Natural killer cell (primary cell): ENCODE results near the gene PKP4. TPM values are rescaled to one million over a fixed set of nuclear protein-coding genes. Genes with fewer than 3 reads are reported as not detected.

ENCODE experiments used
- ATAC-seq, 3 donors: fragments of 150-1000 bp in 2 of 3; fragments of 200-7000 bp in 1 of 3; cut with Tn5 transposase; 1 replicate in 1 of 3; 2 replicates in 2 of 3; pipeline ENCODE4 v1.10.0; 2021; ENCODE audit warnings: mild to moderate bottlenecking in 2 of 3, moderate library complexity in 2 of 3
- DNase-seq, 2 donors: peaks; one replicate each; pipeline versions ENCODE4 v3.0.0 to v3.0.0-alpha.2; 2013 to 2021; ENCODE audit warnings: mixed read lengths in 1 of 2
- H3K27ac ChIP-seq: one replicate; pipeline ENCODE4 v1.5.1; 2013; ENCODE audit warnings: mild to moderate bottlenecking, low read length
- H3K27me3 ChIP-seq: one replicate; pipeline ENCODE4 v1.6.1; 2013; ENCODE audit warnings: low read length; ENCODE audit not compliant: control insufficient read depth, insufficient read depth
- H3K36me3 ChIP-seq: one replicate; pipeline ENCODE4 v1.6.1; 2013; ENCODE audit warnings: low read length; ENCODE audit not compliant: control insufficient read depth, insufficient read depth
- H3K4me1 ChIP-seq: one replicate; pipeline ENCODE4 v1.6.1; 2013; ENCODE audit warnings: low read length; ENCODE audit not compliant: control insufficient read depth, insufficient read depth
- H3K4me3 ChIP-seq: one replicate; pipeline ENCODE4 v1.5.1; 2013; ENCODE audit warnings: low read length
- H3K9me3 ChIP-seq: one replicate; pipeline ENCODE4 v1.6.1; 2013; ENCODE audit warnings: low read length; ENCODE audit not compliant: control insufficient read depth, insufficient read depth
- H3K27ac Mint-ChIP-seq, 2 donors: one replicate each; pipeline ENCODE4 v1.8.0; 2022; ENCODE audit warnings: mild to moderate bottlenecking in 2 of 2, mixed read lengths in 2 of 2, moderate library complexity in 1 of 2
- H3K27me3 Mint-ChIP-seq, 2 donors: one replicate each; pipeline ENCODE4 v1.8.0; 2022; ENCODE audit warnings: low read depth in 2 of 2, mixed read lengths in 2 of 2
- H3K36me3 Mint-ChIP-seq: one replicate; pipeline ENCODE4 v1.8.0; 2022; ENCODE audit warnings: mixed read lengths
- H3K4me1 Mint-ChIP-seq, 2 donors: one replicate each; pipeline ENCODE4 v1.8.0; 2022; ENCODE audit warnings: mixed read lengths in 2 of 2
- H3K4me3 Mint-ChIP-seq: one replicate; pipeline ENCODE4 v1.8.0; 2022; ENCODE audit warnings: mild to moderate bottlenecking, moderate library complexity, mixed read lengths
- H3K9me3 Mint-ChIP-seq, 2 donors: one replicate each; pipeline ENCODE4 v1.8.0; 2022; ENCODE audit warnings: mixed read lengths in 2 of 2
- CTCF ChIP-seq: fragments of 200-600 bp; IDR thresholded peaks from one replicate; pipeline ENCODE4 v1.8.0; 2022; ENCODE audit warnings: antibody characterized with exemption
- WGBS: methylation state at CpG from one replicate; pipeline ENCODE4 v1.1.7; 2013; ENCODE audit warnings: missing lambda C conversion rate; ENCODE audit not compliant: insufficient coverage; 5-methylcytosine and 5-hydroxymethylcytosine counted together
- intact Hi-C: fragments of 100-400 bp; cut with micrococcal nuclease; formaldehyde crosslinking; loops from one replicate; pipeline ENCODE4 v1.14.2; 2022
- total RNA-seq, 4 donors: library from RNA; stranded (reverse); fragments of 120-200 nt in 1 of 4; gene quantifications; one replicate each; pipeline versions ENCODE4 v1.2.3 to v1.2.4, GENCODE V29; 2013 to 2022

PKP4 gene
- total RNA-seq, 3 donors from 2014 or later (not counting 1 experiment from before 2014, with no cell fraction given) = 5.9 to 8.4 (median 7.2) TPM

GRCh38 chr2:158507141-158507540 is 50.4 kb downstream of the PKP4 start:
- H3K9me3 ChIP-seq = no peaks in the 10 kb centered on the region
- WGBS = 75% methylated on average over 4 of the region's 4 CpGs
- no peaks in the 10 kb centered on the region for H3K27me3 Mint-ChIP-seq
- no peak overlapping the region for H3K27ac Mint-ChIP-seq
- H3K4me1 Mint-ChIP-seq = peaks cover 0 to 5% of the 10 kb centered on the region in 2 donors
- no peak overlapping the region for H3K27ac ChIP-seq
- intact Hi-C loops = no loop called here
- no peaks in the 10 kb centered on the region for H3K27me3 ChIP-seq
- TF ChIP-seq CTCF = no peak
- no peak overlapping the region for H3K4me3 Mint-ChIP-seq
- no peak for DNase-seq
- no peaks in the 10 kb centered on the region for H3K36me3 Mint-ChIP-seq
- H3K9me3 Mint-ChIP-seq = no peaks in the 10 kb centered on the region
- H3K4me3 ChIP-seq = no peak overlapping the region
- no peaks in the 10 kb centered on the region for H3K36me3 ChIP-seq
- no peak for ATAC-seq
- H3K4me1 ChIP-seq = no peaks in the 10 kb centered on the region

GRCh38 chr2:158507679-158508078 is 50.9 kb downstream of the PKP4 start:
- Histone ChIP-seq H3K27ac (no peak overlapping the region), H3K4me3 (no peak overlapping the region), H3K36me3 (no peaks in the 10 kb centered on the region), H3K27me3 (no peaks in the 10 kb centered on the region), H3K9me3 (no peaks in the 10 kb centered on the region), H3K4me1 (no peaks in the 10 kb centered on the region)
- no peak overlapping the region for H3K27ac Mint-ChIP-seq
- no peaks in the 10 kb centered on the region for H3K27me3 Mint-ChIP-seq
- H3K4me3 Mint-ChIP-seq = no peak overlapping the region
- 94% methylated on average over 2 of the region's 2 CpGs for WGBS
- H3K4me1 Mint-ChIP-seq = peaks cover 0 to 5% of the 10 kb centered on the region in 2 donors
- no peak for TF ChIP-seq CTCF
- no peaks in the 10 kb centered on the region for H3K36me3 Mint-ChIP-seq
- ATAC-seq (no peak), DNase-seq (no peak)
- H3K9me3 Mint-ChIP-seq = no peaks in the 10 kb centered on the region
- intact Hi-C loops = no loop called here

- Mint-ChIP-seq H3K36me3 (no peaks in the 10 kb centered on the region), H3K27me3 (no peaks in the 10 kb centered on the region), H3K4me1 (peaks cover 0 to 4% of the 10 kb centered on the region in 2 donors), H3K9me3 (no peaks in the 10 kb centered on the region), H3K27ac (no peak overlapping the region), H3K4me3 (no peak overlapping the region)
- intact Hi-C loops = no loop called here
- Histone ChIP-seq H3K36me3 (no peaks in the 10 kb centered on the region), H3K27me3 (no peaks in the 10 kb centered on the region), H3K27ac (no peak overlapping the region), H3K9me3 (no peaks in the 10 kb centered on the region), H3K4me1 (no peaks in the 10 kb centered on the region), H3K4me3 (no peak overlapping the region)
- no peak for DNase-seq
- 88% methylated on average over 2 of the region's 2 CpGs for WGBS
- no peak for TF ChIP-seq CTCF
- ATAC-seq = no peak
Measured at GRCh38 chr2:158509928-158510797, 53.4 kb downstream of the PKP4 start.
